Large intestine (tissue), 3 donors: ENCODE results near the gene CDC42BPB. TPM values are rescaled to one million over a fixed set of nuclear protein-coding genes. Genes with fewer than 3 reads are reported as not detected.
A peak's percentile ranks its signal among the peaks of the same experiment; 100 is the strongest.

Experiments
- DNase-seq, 2 donors: peaks; one replicate each; pipeline versions ENCODE4 v3.0.0 to v3.0.0-alpha.2; 2013
- H3K27ac ChIP-seq: one replicate; pipeline ENCODE4 v1.5.1; 2013; ENCODE audit warnings: low read length
- H3K27me3 ChIP-seq: 2 replicates; pipeline ENCODE4 v1.6.1; 2013; ENCODE audit warnings: low read length; ENCODE audit not compliant: control insufficient read depth, insufficient read depth
- H3K36me3 ChIP-seq: 2 replicates; pipeline ENCODE4 v1.6.1; 2013; ENCODE audit warnings: low read length; ENCODE audit not compliant: control insufficient read depth, insufficient read depth
- H3K4me1 ChIP-seq: one replicate; pipeline ENCODE4 v1.6.1; 2013; ENCODE audit warnings: low read length; ENCODE audit not compliant: control insufficient read depth, insufficient read depth
- H3K4me3 ChIP-seq: one replicate; pipeline ENCODE4 v1.5.1; 2013; ENCODE audit warnings: low read length
- H3K9me3 ChIP-seq: one replicate; pipeline ENCODE4 v1.6.1; 2013; ENCODE audit warnings: mild to moderate bottlenecking, low read depth, low read length, moderate library complexity; ENCODE audit not compliant: control insufficient read depth
- WGBS: methylation state at CpG from one replicate; pipeline ENCODE4 v1.1.5; 2013; ENCODE audit warnings: low lambda C conversion rate; ENCODE audit not compliant: insufficient coverage; 5-methylcytosine and 5-hydroxymethylcytosine counted together
- polyA plus RNA-seq: library from polyadenylated mRNA; unstranded; fragments of 120-200 nt; gene quantifications from one replicate; pipeline ENCODE4 v1.2.1, GENCODE V29; 2013

CDC42BPB gene
- polyA plus RNA-seq, 1 donor, result 72.5 TPM

GRCh38 chr14:103101257-103101962, 44.1 kb upstream of the CDC42BPB start:
- H3K4me3 ChIP-seq, result no peak overlapping the region
- WGBS, result no CpG with 5 or more reads among the region's 11 CpGs
- H3K9me3 ChIP-seq, result peaks cover 12% of the 10 kb centered on the region
- peaks cover 76% of the 10 kb centered on the region for H3K4me1 ChIP-seq
- H3K27ac ChIP-seq, result no peak overlapping the region
- peaks cover 32% of the 10 kb centered on the region for H3K27me3 ChIP-seq
- peaks cover 2% of the 10 kb centered on the region for H3K36me3 ChIP-seq
- DNase-seq, result peak in 1 of 2 donors; percentile 64

- H3K27ac ChIP-seq, result peak overlapping the region; percentile 59
- H3K4me3 ChIP-seq, result no peak overlapping the region
- peaks cover 32% of the 10 kb centered on the region for H3K27me3 ChIP-seq
- H3K4me1 ChIP-seq, result peaks cover 77% of the 10 kb centered on the region
- no CpG with 5 or more reads among the region's 25 CpGs for WGBS
- peak in 1 of 2 donors; percentile 65 for DNase-seq
- peaks cover 12% of the 10 kb centered on the region for H3K9me3 ChIP-seq
- H3K36me3 ChIP-seq, result peaks cover 2% of the 10 kb centered on the region
Measured at GRCh38 chr14:103100281-103101121, 43.2 kb upstream of the CDC42BPB start.

- DNase-seq, result peak in 1 of 2 donors; percentile 30
- H3K4me1 ChIP-seq, result peaks cover 81% of the 10 kb centered on the region
Measured at GRCh38 chr14:103099733-103100280, 42.5 kb upstream of the CDC42BPB start.

GRCh38 chr14:103099081-103099732, 41.9 kb upstream of the CDC42BPB start:
- peaks cover 10% of the 10 kb centered on the region for H3K9me3 ChIP-seq
- DNase-seq, result peak in 1 of 2 donors; percentile 83
- H3K27me3 ChIP-seq, result peaks cover 25% of the 10 kb centered on the region
- H3K4me1 ChIP-seq, result peaks cover 78% of the 10 kb centered on the region
- peak overlapping the region; percentile 59 for H3K27ac ChIP-seq
- H3K4me3 ChIP-seq, result no peak overlapping the region
- WGBS, result no CpG with 5 or more reads among the region's 12 CpGs
- H3K36me3 ChIP-seq, result peaks cover 2% of the 10 kb centered on the region

More at GRCh38 chr14:103099733-103100280, 42.5 kb upstream of the CDC42BPB start:
- peaks cover 12% of the 10 kb centered on the region for H3K9me3 ChIP-seq
- peak overlapping the region; percentile 59 for H3K27ac ChIP-seq
- H3K4me3 ChIP-seq, result no peak overlapping the region
- peaks cover 2% of the 10 kb centered on the region for H3K36me3 ChIP-seq
- H3K27me3 ChIP-seq, result peaks cover 31% of the 10 kb centered on the region
- WGBS, result no CpG with 5 or more reads among the region's 8 CpGs

- peaks cover 79% of the 10 kb centered on the region for H3K4me1 ChIP-seq
- no peak overlapping the region for H3K4me3 ChIP-seq
- peaks cover 15% of the 10 kb centered on the region for H3K27me3 ChIP-seq
- peaks cover 7% of the 10 kb centered on the region for H3K9me3 ChIP-seq
- peaks cover 2% of the 10 kb centered on the region for H3K36me3 ChIP-seq
- DNase-seq, result peak in 1 of 2 donors; percentile 84
- H3K27ac ChIP-seq, result peak overlapping the region; percentile 59
- no CpG with 5 or more reads among the region's 31 CpGs for WGBS
Measured at GRCh38 chr14:103097994-103098957, 40.9 kb upstream of the CDC42BPB start.

- Histone ChIP-seq H3K27me3 (peaks cover 7% of the 10 kb centered on the region), H3K27ac (no peak overlapping the region), H3K4me3 (no peak overlapping the region), H3K9me3 (peaks cover 3% of the 10 kb centered on the region), H3K4me1 (peaks cover 73% of the 10 kb centered on the region), H3K36me3 (no peaks in the 10 kb centered on the region)
- WGBS, result 100% methylated on average over 1 of the region's 26 CpGs
- DNase-seq, result peak in 1 of 2 donors; percentile 45
Measured at GRCh38 chr14:103097244-103097993, 40.1 kb upstream of the CDC42BPB start.

GRCh38 chr14:103096387-103096786, 39.0 kb upstream of the CDC42BPB start:
- Histone ChIP-seq H3K36me3 (no peaks in the 10 kb centered on the region), H3K27me3 (no peaks in the 10 kb centered on the region), H3K4me1 (peaks cover 70% of the 10 kb centered on the region), H3K9me3 (peaks cover 3% of the 10 kb centered on the region), H3K27ac (no peak overlapping the region), H3K4me3 (no peak overlapping the region)
- DNase-seq, result no peak
- no CpG with 5 or more reads among the region's 4 CpGs for WGBS

GRCh38 chr14:103095210-103095778, 37.9 kb upstream of the CDC42BPB start:
- Histone ChIP-seq H3K4me3 (peak overlapping the region; percentile 27), H3K27ac (peak overlapping the region; percentile 65), H3K27me3 (peaks cover 4% of the 10 kb centered on the region), H3K36me3 (no peaks in the 10 kb centered on the region), H3K9me3 (peaks cover 3% of the 10 kb centered on the region), H3K4me1 (peaks cover 64% of the 10 kb centered on the region)
- no CpG with 5 or more reads among the region's 11 CpGs for WGBS
- DNase-seq, result peak in 1 of 2 donors; percentile 38
